SK-N-MC (cell line): ENCODE data around the gene CCDC9.

Experiments
- EZH2 ChIP-seq: fragments of 200-600 bp; sonication (generic); IDR thresholded peaks from one replicate; pipeline ENCODE4 v1.6.1; 2017; ENCODE audit warnings: antibody characterized with exemption
- FOXP2 ChIP-seq: optimal IDR thresholded peaks from 2 replicates; pipeline ENCODE3; 2011; ENCODE audit warnings: mild to moderate bottlenecking, moderate library complexity; ENCODE audit not compliant: insufficient read depth; ENCODE audit errors: extremely low read length, control extremely low read depth
- POLR2AphosphoS5 ChIP-seq: IDR thresholded peaks from 2 replicates; pipeline ENCODE4 v1.6.1; 2012; ENCODE audit warnings: mild to moderate bottlenecking, low read depth, low read length, borderline replicate concordance

DNA sequence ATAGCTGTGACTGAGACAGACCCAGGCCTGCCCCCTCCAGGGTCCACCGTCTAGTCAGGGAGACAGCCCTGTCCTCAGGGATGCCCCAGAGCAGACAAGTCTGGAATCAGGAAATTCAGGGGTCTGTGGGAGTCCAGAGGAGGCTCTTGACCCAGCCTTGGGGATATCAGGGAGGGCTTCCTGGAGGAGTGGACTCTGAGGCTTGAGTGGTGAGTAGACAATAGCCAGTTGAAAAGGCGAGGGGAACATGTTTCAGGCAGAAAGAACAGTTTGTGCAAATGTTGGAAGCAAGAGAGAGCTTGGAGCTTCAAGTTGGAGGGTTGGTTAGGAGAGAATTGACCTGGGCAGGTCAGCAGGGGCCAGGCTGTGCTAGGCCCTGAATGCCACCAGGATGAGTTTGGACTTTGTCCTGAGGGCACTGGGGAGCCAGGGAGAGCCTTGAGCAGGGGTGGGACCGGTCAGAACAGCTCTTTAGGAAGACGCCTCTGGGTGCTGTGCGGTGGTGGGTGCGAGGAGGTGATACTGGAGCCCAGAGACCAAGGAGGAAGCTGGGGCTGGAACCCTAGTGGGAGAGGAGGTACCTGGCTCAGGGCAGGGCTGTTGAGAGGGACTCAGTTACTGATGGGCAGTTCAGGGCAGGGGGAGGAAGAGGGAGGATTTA is 2.7 kb downstream of the CCDC9 start:
- TF ChIP-seq POLR2AphosphoS5 (no peak), EZH2 (no peak), FOXP2 (no peak)
